Articular chondrocyte of knee joint (primary cell): ENCODE results near the gene FAM156B. TPM values are rescaled to one million over a fixed set of nuclear protein-coding genes. Genes with fewer than 3 reads are reported as not detected.

Source experiments
- total RNA-seq: library from RNA; depleted of rRNA; stranded (reverse); fragments of >200 nt; gene quantifications from 2 replicates; pipeline ENCODE4 v1.2.3, GENCODE V29; 2012

The FAM156B gene
- total RNA-seq: 9.5 and 10.8 TPM in 2 replicates

GRCh38 chrX:52896855-52897709 is at the start of gene FAM156B:
FAM156B (plus strand) TSS chrX:52897330; CDS start chrX:52907226, 9,896 bp downstream.

DNA sequence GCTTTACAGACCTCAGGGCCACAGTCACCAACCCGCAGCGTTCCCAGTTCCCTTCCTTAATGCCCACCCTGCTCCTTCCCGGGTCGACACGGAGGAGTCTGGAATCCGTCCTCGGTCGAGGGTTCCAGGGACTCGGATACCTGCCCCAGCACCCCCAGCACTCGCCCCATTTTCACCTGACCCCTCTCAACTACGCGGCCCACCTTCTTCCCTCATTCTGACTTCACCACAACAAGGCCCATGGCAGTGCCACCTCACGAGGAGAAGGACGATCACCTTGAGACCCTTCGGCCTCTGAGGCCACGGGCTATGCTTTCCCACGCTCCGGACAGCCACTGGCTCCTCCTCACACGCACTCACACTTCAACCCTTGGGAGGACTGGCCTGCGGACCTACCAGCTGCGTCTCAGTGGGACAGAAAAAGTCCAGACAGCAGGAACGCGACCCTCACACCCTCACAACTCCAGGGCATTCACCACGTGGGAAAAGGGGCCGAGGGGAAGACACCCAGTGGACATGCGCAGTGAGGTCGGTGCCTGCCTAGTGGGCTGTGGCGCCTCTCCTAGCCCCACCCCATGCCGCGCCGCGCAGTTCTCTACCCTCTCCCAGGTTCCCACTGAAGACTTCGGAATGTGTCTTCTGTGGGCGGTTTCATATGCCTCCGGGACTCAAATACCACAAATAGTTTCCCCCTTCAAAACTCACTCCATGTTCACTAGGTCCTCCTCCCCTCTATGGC is 29.4 kb upstream of the FAM156B start, which contains the start of gene XAGE3:
TSS of gene XAGE3 (minus strand) at position 474 of the 739 bp plus-strand sequence. CDS start 950 bp downstream, outside the sequence.

Other genes with a start within 250 kb of the FAM156B start
- gene SSX7, start 242.4 kb upstream of the FAM156B start, total RNA-seq: not detected in 2 replicates
- gene SSX2, start 190.2 kb upstream of the FAM156B start, total RNA-seq: not detected in 2 replicates
- not detected in 2 replicates for gene SSX2B, start 146.1 kb upstream of the FAM156B start, total RNA-seq
- not detected in 2 replicates for gene SPANXN5, start 99.9 kb upstream of the FAM156B start, total RNA-seq
- not detected in 2 replicates for gene XAGE5, start 86.0 kb upstream of the FAM156B start, total RNA-seq
- gene XAGE3, start 29.2 kb upstream of the FAM156B start, total RNA-seq: not detected in 2 replicates
- 14.8 and 18.3 TPM in 2 replicates for gene FAM156A, start 61.2 kb downstream of the FAM156B start, total RNA-seq
- gene GPR173, start 151.5 kb downstream of the FAM156B start, total RNA-seq: 2.2 and 2.8 TPM in 2 replicates
- gene TSPYL2, start 185.0 kb downstream of the FAM156B start, total RNA-seq: 15.7 and 24.2 TPM in 2 replicates
- 9.3 and 10.7 TPM in 2 replicates for gene KANTR, start 196.8 kb downstream of the FAM156B start, total RNA-seq